Mammary epithelial cell (primary cell): ENCODE measurements around the gene MRPL52.

Source experiments
- EZH2 ChIP-seq: IDR thresholded peaks from 2 replicates; pipeline ENCODE4 v1.6.1; 2012; ENCODE audit warnings: low read length, inconsistent platforms, borderline replicate concordance
- TF ChIP-seq, protein P1 (sequence below), 2 donors: IDR thresholded peaks in 1 of 2; conservative IDR thresholded peaks in 1 of 2; 2 replicates each; pipeline ENCODE4 v1.5.1; 2011 to 2012; ENCODE audit warnings: inconsistent platforms in 2 of 2, low read length in 2 of 2, mild to moderate bottlenecking in 2 of 2, control low read depth in 1 of 2, low read depth in 1 of 2; ENCODE audit not compliant: insufficient read depth in 1 of 2; ENCODE audit errors: extremely low read depth in 1 of 2

DNA sequence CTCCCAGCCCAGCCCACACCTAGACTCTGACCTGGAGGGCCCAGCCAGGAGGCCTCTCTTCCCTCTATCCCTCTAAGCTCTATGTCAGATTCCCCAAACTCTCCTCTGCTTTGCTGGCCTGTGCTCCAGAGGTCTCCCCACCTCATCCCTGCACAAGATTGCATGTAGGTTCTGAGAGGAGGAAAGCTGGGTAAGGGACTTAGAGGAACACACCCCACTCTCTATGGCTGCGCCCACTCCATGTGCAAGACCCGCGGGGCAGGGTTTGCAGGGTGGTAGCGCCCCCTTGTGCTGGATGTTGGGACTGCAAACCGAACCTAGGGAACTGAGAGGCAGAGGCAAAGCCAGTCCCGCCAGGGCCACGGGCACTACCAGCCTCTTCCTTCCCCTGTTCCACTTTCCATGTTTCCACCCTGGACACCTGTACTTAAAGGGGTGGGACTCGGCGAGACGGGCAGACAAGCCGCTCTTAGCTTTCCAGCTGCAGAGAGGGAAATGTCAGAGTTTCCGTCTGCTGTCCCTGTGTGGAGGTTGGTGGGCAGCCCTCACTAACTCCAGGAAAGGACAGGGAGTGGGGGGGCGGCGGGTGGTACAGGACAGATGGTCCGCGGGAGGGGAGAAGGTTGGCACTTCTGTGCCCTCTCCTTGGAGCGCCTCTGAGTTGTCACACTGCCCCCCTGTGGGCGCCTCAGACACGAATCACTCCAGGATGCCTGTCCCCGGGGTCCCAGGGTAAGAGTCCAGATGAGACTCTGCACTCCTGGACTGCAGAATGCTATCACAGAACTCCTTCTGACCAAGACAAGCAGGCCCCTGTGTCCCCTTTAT lies 23.5 kb downstream of the MRPL52 start:
- TF ChIP-seq, protein P1, sequence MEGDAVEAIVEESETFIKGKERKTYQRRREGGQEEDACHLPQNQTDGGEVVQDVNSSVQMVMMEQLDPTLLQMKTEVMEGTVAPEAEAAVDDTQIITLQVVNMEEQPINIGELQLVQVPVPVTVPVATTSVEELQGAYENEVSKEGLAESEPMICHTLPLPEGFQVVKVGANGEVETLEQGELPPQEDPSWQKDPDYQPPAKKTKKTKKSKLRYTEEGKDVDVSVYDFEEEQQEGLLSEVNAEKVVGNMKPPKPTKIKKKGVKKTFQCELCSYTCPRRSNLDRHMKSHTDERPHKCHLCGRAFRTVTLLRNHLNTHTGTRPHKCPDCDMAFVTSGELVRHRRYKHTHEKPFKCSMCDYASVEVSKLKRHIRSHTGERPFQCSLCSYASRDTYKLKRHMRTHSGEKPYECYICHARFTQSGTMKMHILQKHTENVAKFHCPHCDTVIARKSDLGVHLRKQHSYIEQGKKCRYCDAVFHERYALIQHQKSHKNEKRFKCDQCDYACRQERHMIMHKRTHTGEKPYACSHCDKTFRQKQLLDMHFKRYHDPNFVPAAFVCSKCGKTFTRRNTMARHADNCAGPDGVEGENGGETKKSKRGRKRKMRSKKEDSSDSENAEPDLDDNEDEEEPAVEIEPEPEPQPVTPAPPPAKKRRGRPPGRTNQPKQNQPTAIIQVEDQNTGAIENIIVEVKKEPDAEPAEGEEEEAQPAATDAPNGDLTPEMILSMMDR (conservative IDR thresholded peaks at IDR 0.05 in 1 of 2, IDR thresholded peaks at IDR 0.05 in 1 of 2; ENCODE audit: extremely low read depth in 1 of 2, insufficient read depth in 1 of 2, low read depth in 1 of 2, low read length in 2 of 2): peak; percentile 91 to 93
- TF ChIP-seq EZH2: no peak
